OCI-LY3 (cell line): ENCODE data around the gene RANBP10.

Experiments
- EZH2phosphoT487 ChIP-seq: fragments of 200-600 bp; shearing (Covaris generic); IDR thresholded peaks from 2 replicates; pipeline ENCODE4 v1.6.1; 2018; ENCODE audit warnings: antibody characterized with exemption, mixed run types, low read depth
- TF ChIP-seq, protein P1 (sequence below): fragments of 200-600, 300-600 bp; sonication (generic); IDR thresholded peaks from 2 replicates; pipeline ENCODE4 v1.5.1; 2014; ENCODE audit warnings: antibody characterized with exemption, low read length, low read depth

DNA sequence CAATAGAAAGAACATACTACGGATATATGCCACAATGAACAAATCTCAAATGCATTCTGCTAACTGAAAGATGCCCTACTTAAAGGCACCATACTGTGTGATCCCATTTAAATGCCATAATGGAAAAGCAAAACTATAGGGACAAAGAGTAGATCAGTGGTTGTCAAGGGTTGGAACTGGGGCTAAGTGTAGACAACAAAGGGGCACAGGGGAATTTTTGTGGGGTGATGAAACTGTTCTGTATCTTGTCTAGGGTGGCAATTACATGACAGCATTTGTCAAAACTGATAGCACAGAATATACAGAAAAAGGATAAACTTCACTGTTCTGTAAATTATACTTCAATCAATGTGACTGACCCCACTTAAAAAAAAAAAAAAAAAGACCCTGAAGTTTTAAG is 104.9 kb downstream of the RANBP10 start:
- TF ChIP-seq, protein P1, sequence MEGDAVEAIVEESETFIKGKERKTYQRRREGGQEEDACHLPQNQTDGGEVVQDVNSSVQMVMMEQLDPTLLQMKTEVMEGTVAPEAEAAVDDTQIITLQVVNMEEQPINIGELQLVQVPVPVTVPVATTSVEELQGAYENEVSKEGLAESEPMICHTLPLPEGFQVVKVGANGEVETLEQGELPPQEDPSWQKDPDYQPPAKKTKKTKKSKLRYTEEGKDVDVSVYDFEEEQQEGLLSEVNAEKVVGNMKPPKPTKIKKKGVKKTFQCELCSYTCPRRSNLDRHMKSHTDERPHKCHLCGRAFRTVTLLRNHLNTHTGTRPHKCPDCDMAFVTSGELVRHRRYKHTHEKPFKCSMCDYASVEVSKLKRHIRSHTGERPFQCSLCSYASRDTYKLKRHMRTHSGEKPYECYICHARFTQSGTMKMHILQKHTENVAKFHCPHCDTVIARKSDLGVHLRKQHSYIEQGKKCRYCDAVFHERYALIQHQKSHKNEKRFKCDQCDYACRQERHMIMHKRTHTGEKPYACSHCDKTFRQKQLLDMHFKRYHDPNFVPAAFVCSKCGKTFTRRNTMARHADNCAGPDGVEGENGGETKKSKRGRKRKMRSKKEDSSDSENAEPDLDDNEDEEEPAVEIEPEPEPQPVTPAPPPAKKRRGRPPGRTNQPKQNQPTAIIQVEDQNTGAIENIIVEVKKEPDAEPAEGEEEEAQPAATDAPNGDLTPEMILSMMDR = no peak
- no peak for TF ChIP-seq EZH2phosphoT487
